Superior temporal gyrus (tissue), 1 donor: ENCODE results near the gene ZFC3H1.

ENCODE experiments used
- DNase-seq: peaks from one replicate; pipeline ENCODE4 v3.0.0-alpha.2; 2016; ENCODE audit errors: extremely low spot score

Gene ZFC3H1

DNA sequence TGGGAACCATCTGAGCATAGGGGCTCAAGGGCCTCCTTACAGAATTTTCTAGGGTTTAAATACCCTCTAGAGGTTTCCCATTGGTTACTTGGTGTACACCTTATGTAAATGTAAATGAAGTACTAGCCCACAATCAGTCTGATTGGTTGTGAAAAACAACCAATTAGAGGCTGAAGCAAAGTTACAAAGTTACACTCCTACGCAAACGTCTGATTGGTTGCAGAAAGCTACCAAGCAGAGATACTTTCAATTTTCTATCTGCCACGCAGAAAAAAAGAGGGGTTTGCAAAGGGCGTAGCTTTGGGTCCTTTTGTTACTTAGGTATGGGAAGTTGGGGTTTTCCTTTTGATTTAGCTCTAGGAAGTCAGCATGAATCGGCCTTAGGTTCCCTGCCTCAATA lies 20.4 kb upstream of the ZFC3H1 start:
- DNase-seq: no peak

DNA sequence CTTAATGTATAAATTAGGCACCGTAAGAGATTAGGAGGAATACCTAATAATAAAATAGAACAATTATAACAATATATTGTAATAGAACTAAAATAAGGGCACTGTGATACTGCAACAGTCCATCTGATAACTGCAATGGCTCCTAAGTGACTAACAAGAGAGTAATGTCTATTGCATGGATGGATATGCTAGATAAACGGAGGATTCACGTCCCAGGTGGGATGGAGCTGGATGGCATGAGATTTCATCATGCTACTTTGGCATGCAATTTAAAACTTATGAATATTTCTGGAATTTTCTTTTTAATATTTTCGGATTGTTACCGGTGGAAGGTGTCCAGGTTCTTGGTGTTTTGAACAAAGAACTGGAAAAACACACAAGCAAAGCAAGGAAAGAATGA lies 20.0 kb upstream of the ZFC3H1 start:
- no peak for DNase-seq

DNA sequence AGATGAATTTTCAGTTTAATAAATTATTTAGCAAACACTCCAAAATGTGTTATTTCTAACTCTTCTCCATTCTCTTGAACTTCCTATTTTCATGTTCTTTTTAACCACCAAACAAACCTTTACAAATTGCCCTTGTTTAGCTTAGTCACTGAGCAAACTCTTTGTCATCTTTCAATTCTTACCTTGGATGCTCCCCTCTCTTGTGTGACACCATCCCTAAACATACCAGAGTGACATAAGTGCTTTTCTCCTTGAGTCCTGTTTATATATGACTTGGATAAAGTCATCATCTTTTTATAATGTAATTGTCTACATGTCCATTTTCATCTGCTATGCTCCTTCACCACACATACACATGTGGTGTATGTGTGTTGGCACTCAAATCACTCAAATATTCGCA lies 18.8 kb upstream of the ZFC3H1 start:
- DNase-seq: no peak

- DNase-seq: no peak
Observed at GRCh38 chr12:71671816-71672215, 8.2 kb upstream of the ZFC3H1 start.

DNA sequence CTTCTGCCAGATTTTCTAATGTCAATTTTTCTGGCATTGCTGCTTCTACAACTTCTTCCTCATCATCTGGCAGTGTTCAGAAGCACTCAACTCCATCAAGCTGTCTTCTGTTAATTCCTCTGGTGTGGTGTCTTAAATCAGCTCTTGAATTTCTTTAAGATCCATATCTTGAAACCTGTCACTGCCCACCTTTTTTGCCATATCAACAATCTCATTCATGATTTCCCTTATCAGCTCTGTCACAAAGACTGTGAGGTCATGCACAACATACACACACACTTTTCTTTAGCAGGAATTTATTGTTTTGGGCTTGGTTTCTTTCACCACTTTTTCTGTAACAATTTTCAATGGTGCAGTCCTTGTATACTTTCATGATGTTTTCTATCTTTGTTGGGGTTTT lies 7.7 kb upstream of the ZFC3H1 start:
- no peak for DNase-seq

DNA sequence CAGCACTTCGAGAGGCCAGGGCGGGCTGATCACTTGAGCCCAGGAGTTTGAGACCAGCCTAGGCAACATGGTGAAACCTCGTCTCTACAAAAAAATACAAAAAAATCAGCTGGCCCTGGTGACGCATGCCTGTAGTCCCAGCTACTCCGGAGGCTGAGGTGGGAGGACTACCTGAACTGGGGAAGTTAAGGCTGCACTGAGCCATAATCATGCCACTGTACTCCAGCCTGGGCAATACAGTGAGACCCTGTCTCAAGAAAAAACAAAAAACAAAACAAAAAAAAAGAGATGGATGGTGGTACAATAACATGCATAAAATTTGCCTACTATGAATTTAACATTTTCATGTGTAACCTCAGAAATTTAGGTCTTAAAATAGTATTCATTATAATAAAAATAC lies 2.6 kb upstream of the ZFC3H1 start:
- no peak for DNase-seq

- no peak for DNase-seq
Observed at GRCh38 chr12:71665090-71665463, 1.4 kb upstream of the ZFC3H1 start.

DNA sequence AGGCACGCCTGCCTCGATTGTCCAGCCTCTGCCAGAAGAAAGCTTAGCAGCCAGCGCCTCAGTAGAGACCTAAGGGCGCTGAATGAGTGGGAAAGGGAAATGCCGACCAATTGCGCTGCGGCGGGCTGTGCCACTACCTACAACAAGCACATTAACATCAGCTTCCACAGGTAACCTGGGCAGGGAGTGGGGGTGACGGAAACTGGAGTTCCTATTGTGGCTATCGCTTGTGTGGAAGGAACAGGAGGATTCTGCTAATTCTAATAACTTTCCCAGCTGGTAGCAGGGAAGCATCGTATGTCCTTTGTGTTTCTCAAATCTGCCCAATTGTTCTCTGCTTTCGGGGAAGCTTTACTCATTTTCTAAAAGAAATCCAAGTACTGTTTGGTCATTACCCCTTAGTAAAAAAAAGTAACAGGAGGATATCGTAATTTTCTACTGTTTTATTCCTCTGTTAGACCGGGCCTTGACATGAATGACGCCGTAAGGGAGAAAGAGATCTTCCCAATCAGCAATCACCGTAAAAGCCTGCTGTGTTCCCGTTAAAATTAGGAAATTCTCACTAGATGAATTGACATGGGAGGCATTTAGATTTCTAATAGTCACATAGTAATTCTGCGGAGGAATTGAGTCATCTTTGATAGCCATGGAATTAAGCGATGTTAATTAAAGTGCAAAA lies 902 bp upstream of the ZFC3H1 start:
- no peak for DNase-seq

DNA sequence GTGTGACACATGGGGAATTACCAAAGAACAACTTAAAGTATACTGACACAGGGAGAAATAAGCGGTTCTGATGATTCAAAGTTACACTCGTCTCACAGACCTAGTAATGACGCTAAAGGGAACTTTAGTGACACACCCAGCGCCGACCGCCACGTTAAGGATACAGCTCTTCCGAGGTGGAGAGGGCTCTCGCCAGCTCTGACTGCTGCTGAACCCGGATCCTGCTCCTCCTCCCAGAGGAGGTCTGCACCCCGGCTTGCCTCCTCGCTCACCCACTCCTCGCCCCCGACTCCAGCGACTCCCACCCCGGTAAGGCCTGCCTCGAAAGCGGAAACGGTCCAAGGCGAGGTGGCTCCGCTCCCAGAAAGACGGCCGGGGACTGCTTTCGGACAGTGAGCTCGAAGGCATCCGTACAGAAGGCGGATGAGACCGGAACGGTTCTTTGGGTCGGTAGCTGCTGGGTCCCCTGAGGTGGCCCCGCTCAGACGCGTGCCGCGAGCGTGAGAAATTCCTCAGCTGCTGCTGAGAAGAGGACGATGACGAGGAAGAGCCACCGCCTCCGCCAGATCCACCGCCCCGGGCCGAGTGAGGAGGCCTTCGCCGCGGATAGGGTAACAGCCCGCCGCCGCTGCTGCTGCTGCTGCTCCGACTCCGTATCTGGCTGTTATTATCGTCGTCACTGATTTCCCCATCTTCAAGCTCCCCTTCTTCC lies 643 bp downstream of the ZFC3H1 start:
- DNase-seq: no peak

- DNase-seq: no peak
Observed at GRCh38 chr12:71661977-71662530, 1.6 kb downstream of the ZFC3H1 start.

GRCh38 chr12:71656740-71657139 lies 6.9 kb downstream of the ZFC3H1 start:
- DNase-seq: no peak

GRCh38 chr12:71655907-71656306 lies 7.7 kb downstream of the ZFC3H1 start:
- DNase-seq: no peak

DNA sequence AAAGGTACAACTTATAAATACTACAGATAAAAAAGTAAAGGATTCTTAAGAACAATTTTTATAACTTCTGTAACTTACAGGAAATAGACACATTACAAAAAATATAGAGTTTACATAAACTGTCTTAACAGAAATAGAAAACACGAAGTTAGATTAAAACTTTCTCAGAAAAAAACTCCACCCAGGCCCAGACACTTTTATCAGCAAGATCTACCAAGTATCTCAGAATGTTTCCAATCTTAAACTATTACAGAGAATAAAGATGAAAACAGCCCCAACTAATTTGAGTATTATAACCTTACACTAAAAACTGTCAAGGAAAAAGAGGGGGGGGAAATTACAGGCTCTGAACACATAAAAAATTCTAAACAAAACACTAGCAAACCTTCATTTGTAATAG lies 8.2 kb downstream of the ZFC3H1 start:
- no peak for DNase-seq

DNA sequence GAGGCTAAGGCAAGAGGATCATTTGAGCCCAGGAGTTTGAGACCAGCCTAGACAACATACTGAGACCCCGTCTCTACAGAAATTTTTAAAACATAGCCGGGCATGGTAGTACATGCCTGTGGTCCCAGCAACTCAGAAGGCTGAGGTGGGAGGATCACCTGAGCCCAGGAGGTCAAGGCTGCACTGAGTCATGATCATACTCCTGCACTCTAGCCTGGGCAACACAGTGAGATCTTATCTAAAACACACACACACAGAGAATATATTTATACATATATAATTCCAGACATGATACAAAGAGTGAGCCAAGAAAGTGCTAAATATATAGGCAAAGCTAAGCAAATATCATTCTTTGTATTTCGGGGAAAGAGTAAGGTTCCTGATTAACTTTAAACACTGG lies 9.4 kb downstream of the ZFC3H1 start:
- no peak for DNase-seq

DNA sequence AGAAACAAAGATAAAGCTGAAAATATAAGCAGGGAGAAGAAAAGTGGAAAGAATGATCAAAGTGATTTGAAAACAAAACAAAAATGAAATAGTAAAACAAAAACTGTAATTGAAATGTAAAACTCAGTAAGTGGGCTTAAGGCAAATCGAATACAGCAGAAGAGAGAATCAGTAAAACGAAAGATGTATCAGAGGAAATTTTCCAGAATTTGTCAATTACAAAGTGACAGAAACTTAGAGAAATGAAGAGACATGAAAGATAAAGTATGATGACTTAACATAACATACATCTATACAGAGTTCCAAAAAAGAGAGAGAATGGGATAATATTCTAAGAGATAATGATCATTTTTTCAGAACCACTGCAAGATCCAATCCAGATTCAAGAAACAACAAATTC lies 10.5 kb downstream of the ZFC3H1 start:
- no peak for DNase-seq

DNA sequence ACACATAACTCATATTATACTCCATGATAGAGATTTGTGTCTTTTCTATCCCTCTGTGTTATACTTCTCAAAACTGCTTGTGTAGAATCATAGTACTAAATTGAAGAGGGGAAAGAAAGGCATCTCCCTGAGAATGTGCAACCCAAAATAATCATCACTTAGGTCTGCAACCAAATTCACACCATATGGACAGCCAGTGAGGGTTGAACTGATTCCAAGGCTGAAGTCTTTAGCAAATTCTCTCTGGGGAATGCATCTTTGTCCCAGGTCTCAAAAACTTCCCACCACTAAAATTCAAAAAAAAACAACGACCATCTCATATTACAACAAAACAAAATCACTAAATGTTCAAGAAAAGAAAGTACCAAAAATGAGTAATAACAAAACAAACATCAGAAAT lies 11.0 kb downstream of the ZFC3H1 start:
- no peak for DNase-seq

GRCh38 chr12:71649401-71649800 lies 14.2 kb downstream of the ZFC3H1 start:
- no peak for DNase-seq

- no peak for DNase-seq
Observed at GRCh38 chr12:71648537-71648936, 15.1 kb downstream of the ZFC3H1 start.

DNA sequence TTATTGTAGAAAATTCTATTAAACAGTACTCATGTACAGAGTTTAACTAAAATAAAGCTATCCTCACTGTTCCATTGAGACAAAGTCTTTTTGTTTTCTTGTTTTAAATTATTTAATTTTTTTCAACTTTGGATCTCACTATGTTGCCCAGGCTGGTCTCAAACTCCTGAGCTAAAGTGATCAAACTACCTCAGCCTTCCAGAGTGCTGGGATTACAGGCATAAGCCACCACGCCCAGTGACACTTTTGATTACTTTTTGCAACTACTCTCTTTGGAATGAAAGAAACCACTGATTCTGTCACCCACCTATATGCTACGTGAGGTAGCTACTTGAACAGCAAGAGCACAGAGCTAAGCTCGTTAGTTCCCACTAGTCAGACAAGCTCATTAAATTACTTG lies 17.1 kb downstream of the ZFC3H1 start:
- no peak for DNase-seq

DNA sequence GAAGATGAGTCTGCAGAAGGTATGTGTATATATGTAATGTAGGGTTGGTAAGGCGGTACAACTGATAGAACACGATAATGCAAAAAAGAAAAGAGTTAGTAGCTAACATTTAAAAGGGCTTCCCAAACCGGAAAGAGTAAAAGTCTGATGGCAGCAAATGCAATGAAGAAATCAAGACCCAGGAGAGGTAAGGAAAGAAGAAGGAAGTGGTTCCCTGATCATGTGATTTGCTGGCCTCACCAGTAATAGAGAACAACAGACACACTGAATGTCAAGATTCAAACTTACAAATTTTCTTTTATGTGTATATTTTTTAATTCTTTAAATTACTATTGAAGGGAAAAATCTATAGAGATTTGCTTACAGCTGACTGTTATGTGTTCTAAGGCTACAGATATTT lies 18.4 kb downstream of the ZFC3H1 start:
- DNase-seq: no peak

- no peak for DNase-seq
Observed at GRCh38 chr12:71642264-71642663, 21.4 kb downstream of the ZFC3H1 start.

DNA sequence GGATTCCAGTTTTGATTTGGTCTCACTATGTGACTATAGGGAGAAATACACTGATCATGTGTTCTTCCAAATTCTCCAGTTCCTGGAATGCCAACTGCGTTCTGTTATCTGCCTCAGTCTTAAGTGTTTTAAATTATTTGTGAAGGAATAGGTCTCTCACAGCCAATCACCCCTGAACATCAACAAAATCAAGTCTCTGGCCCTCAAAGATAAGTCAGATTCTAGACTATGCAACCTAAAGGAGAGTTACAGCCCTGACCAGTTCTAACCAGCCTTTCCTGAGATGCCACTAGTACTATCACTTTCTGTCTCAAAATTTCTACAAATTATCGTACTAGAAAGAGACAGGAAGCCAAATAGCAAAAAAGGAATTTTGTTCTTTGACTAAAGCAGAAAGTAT lies 22.3 kb downstream of the ZFC3H1 start:
- DNase-seq: no peak

DNA sequence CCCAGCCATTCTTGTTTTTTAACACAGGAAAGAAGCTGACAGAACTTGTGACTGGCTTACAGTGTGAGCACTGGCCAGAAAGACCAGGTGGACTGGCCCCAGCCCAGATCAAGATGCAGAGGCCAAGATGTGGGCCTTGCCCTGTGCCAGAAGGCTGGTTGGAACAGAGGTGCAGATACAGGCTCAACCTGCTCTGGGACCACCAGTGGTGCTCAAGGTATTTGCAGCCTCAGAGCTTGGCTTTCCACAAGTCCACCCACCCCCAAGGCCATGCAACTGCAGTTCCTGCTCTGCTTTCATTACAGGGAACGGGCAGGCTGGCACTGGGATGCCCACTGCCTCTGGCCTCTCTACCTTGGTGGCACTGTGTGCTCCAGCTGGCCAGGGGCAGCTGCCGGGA lies 23.3 kb downstream of the ZFC3H1 start:
- no peak for DNase-seq
